Astrocyte (in vitro differentiated cells and primary cell): Measurements from ENCODE around the gene IRF3. TPM values are rescaled to one million over a fixed set of nuclear protein-coding genes. Genes with fewer than 3 reads are reported as not detected.

Source experiments
- DNase-seq: peaks from one replicate; pipeline ENCODE4 v3.0.0-alpha.2; 2010; ENCODE audit warnings: low read depth
- FAIRE-seq: peaks from 2 replicates; lab custom pipeline; 2011; peaks lifted over from hg19 to GRCh38; lab: Jason Lieb, UNC
- H2AFZ ChIP-seq: 2 replicates; pipeline ENCODE4 v1.6.0; 2012; ENCODE audit warnings: low read depth, low read length, inconsistent platforms
- H3K27ac ChIP-seq: 2 replicates; pipeline ENCODE4 v1.5.1; 2011; ENCODE audit warnings: low read depth, low read length, inconsistent platforms
- H3K27me3 ChIP-seq: 2 replicates; pipeline ENCODE4 v1.6.0; 2011; ENCODE audit warnings: low read length, inconsistent platforms; ENCODE audit not compliant: insufficient read depth
- H3K36me3 ChIP-seq: 2 replicates; pipeline ENCODE4 v1.5.1; 2011; ENCODE audit warnings: low read length, inconsistent platforms; ENCODE audit not compliant: insufficient read depth
- H3K4me1 ChIP-seq: 2 replicates; pipeline ENCODE4 v1.5.1; 2011; ENCODE audit warnings: low read length, inconsistent platforms; ENCODE audit not compliant: insufficient read depth
- H3K4me2 ChIP-seq: 2 replicates; pipeline ENCODE4 v1.6.0; 2012; ENCODE audit warnings: low read length, inconsistent platforms
- H3K4me3 ChIP-seq: 2 replicates; pipeline ENCODE4 v1.5.1; 2011; ENCODE audit warnings: low read depth, mild to moderate bottlenecking, low read length, inconsistent platforms; ENCODE audit not compliant: insufficient read depth
- H3K79me2 ChIP-seq: 2 replicates; pipeline ENCODE4 v1.6.0; 2012; ENCODE audit warnings: mild to moderate bottlenecking, low read length, inconsistent platforms; ENCODE audit not compliant: insufficient read depth
- H3K9ac ChIP-seq: 2 replicates; pipeline ENCODE4 v1.6.0; 2012; ENCODE audit warnings: mild to moderate bottlenecking, low read length, inconsistent platforms
- H3K9me3 ChIP-seq: 2 replicates; pipeline ENCODE4 v1.5.1; 2012; ENCODE audit warnings: low read depth, mild to moderate bottlenecking, low read length, inconsistent platforms; ENCODE audit not compliant: insufficient read depth
- H4K20me1 ChIP-seq: 2 replicates; pipeline ENCODE4 v1.6.0; 2012; ENCODE audit warnings: low read length, inconsistent platforms; ENCODE audit not compliant: insufficient read depth
- H3K27ac Mint-ChIP-seq: one replicate; pipeline ENCODE4 v1.8.0; 2021; ENCODE audit warnings: mild to moderate bottlenecking, mixed read lengths; ENCODE audit not compliant: unreplicated experiment
- H3K27me3 Mint-ChIP-seq: one replicate; pipeline ENCODE4 v1.8.0; 2021; ENCODE audit warnings: low read depth, mixed read lengths; ENCODE audit not compliant: unreplicated experiment
- H3K36me3 Mint-ChIP-seq: one replicate; pipeline ENCODE4 v1.8.0; 2021; ENCODE audit warnings: low read depth, mixed read lengths; ENCODE audit not compliant: unreplicated experiment
- H3K4me1 Mint-ChIP-seq: one replicate; pipeline ENCODE4 v1.8.0; 2021; ENCODE audit warnings: low read depth, mixed read lengths; ENCODE audit not compliant: unreplicated experiment
- H3K4me3 Mint-ChIP-seq: one replicate; pipeline ENCODE4 v1.8.0; 2021; ENCODE audit warnings: mild to moderate bottlenecking, moderate library complexity, mixed read lengths; ENCODE audit not compliant: unreplicated experiment
- H3K9me3 Mint-ChIP-seq: one replicate; pipeline ENCODE4 v1.8.0; 2021; ENCODE audit warnings: mild to moderate bottlenecking, mixed read lengths; ENCODE audit not compliant: unreplicated experiment
- CTCF ChIP-seq: IDR thresholded peaks from 2 replicates; pipeline ENCODE4 v1.5.1; 2011; ENCODE audit warnings: low read depth, mild to moderate bottlenecking, inconsistent platforms, low read length, moderate library complexity; ENCODE audit not compliant: insufficient read depth
- EZH2 ChIP-seq: IDR thresholded peaks from 2 replicates; pipeline ENCODE4 v1.6.1; 2012; ENCODE audit warnings: mild to moderate bottlenecking, low read length, inconsistent platforms; ENCODE audit not compliant: insufficient read depth
- total RNA-seq: library from RNA; stranded (reverse); gene quantifications from 2 replicates; pipeline ENCODE4 v1.2.1, GENCODE V29; 2021

The IRF3 gene
- total RNA-seq, 1 donor from 2014 or later = 68.1 TPM

GRCh38 chr19:49657493-49658138 is 8.0 kb downstream of the IRF3 start:
- H3K27ac Mint-ChIP-seq = no peak overlapping the region
- H3K36me3 Mint-ChIP-seq = peaks cover 19% of the 10 kb centered on the region
- H3K79me2 ChIP-seq = peaks cover 15% of the 10 kb centered on the region

GRCh38 chr19:49656456-49657109 is 9.1 kb downstream of the IRF3 start:
- Histone ChIP-seq H3K9me3 (peaks cover 4% of the 10 kb centered on the region), H3K4me3 (no peak overlapping the region), H3K27me3 (no peaks in the 10 kb centered on the region), H3K27ac (no peak overlapping the region), H3K36me3 (peaks cover 21% of the 10 kb centered on the region), H3K4me1 (no peaks in the 10 kb centered on the region), H3K79me2 (peaks cover 17% of the 10 kb centered on the region), H3K9ac (no peak overlapping the region), H3K4me2 (no peak overlapping the region), H4K20me1 (peaks cover 63% of the 10 kb centered on the region), H2AFZ (no peak overlapping the region)
- no peak for FAIRE-seq
- Mint-ChIP-seq H3K4me3 (no peak overlapping the region), H3K36me3 (peaks cover 19% of the 10 kb centered on the region), H3K9me3 (no peaks in the 10 kb centered on the region), H3K4me1 (no peaks in the 10 kb centered on the region), H3K27me3 (no peaks in the 10 kb centered on the region), H3K27ac (no peak overlapping the region)
- no peak for TF ChIP-seq EZH2
- no peak for TF ChIP-seq CTCF
- DNase-seq = no peak

More at GRCh38 chr19:49657493-49658138, 8.0 kb downstream of the IRF3 start:
- FAIRE-seq = no peak
- Mint-ChIP-seq H3K4me1 (no peaks in the 10 kb centered on the region), H3K27me3 (no peaks in the 10 kb centered on the region), H3K4me3 (no peak overlapping the region), H3K9me3 (no peaks in the 10 kb centered on the region)
- no peak for DNase-seq
- Histone ChIP-seq H3K27me3 (no peaks in the 10 kb centered on the region), H3K4me3 (no peak overlapping the region), H3K27ac (no peak overlapping the region), H3K4me1 (no peaks in the 10 kb centered on the region), H4K20me1 (peaks cover 65% of the 10 kb centered on the region), H3K36me3 (peaks cover 25% of the 10 kb centered on the region), H3K9me3 (peaks cover 4% of the 10 kb centered on the region), H3K9ac (no peak overlapping the region), H2AFZ (no peak overlapping the region), H3K4me2 (no peak overlapping the region)
- no peak for TF ChIP-seq EZH2
- TF ChIP-seq CTCF = no peak
